NCI-H1417 (cell line): ENCODE results near the gene TCF25.
A peak's percentile ranks its signal among the peaks of the same experiment; 100 is the strongest.
"Not testable (repeated sequence)": the region's sequence is repeated elsewhere in the genome, so short reads cannot be mapped to it uniquely, and the experiment has no call there.

Experiments used
- DNase-seq, 3 experiments: peaks; one replicate each; lab custom pipeline; 2025; lab: John Stamatoyannopoulos, UW

The TCF25 gene

DNA sequence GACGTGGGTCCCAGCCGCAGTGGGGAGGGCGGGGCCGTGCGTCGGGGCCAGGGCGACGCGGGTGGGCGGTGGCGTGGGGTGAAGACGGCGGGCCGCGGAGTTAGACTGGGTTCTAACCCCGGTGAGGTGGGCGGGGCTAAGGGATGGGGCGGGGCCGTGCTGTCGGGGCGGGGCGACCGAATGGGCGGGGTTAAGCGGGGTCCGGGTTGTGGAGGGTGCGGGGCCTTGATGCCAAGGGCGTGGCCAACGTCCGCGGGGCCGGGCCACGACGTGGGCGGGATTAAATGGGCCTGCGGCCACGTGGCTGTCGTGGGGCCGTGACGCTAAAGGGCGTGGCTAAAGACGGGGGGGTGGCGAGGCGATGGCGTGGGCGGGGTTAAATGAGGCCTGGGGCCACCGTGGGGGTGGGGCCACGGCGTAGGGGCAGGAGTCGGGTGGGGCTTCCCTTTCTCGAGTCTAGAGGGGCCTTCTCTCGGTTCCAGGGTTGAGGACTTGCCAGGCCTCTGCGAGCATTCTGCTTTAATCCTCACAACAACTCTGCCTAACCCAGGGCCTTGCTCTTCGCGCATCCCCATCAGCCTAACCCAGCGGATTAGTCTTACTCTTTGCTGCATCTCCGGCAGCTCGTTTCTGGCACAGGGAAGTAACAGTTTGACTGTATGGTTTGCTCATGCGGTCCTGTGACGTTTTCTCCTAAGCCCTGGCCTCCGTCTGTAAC lies 739 bp downstream of the TCF25 start:
- DNase-seq: peak; percentile 85 to 94 (median 86)

DNA sequence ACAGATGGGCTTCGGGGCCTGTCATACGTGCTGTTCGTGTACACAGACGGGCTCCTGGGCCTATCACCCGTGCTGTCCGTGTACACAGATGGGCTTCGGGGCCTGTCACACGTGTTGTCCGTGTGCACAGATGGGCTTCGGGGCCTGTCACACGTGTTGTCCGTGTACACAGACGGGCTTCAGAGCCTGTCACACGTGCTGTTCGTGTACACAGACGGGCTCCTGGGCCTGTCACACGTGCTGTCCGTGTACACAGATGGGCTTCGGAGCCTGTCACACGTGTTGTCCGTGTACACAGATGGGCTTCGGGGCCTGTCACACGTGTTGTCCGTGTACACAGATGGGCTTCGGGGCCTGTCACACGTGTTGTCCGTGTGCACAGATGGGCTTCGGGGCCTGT lies 5.7 kb downstream of the TCF25 start:
- DNase-seq: not testable (repeated sequence)

DNA sequence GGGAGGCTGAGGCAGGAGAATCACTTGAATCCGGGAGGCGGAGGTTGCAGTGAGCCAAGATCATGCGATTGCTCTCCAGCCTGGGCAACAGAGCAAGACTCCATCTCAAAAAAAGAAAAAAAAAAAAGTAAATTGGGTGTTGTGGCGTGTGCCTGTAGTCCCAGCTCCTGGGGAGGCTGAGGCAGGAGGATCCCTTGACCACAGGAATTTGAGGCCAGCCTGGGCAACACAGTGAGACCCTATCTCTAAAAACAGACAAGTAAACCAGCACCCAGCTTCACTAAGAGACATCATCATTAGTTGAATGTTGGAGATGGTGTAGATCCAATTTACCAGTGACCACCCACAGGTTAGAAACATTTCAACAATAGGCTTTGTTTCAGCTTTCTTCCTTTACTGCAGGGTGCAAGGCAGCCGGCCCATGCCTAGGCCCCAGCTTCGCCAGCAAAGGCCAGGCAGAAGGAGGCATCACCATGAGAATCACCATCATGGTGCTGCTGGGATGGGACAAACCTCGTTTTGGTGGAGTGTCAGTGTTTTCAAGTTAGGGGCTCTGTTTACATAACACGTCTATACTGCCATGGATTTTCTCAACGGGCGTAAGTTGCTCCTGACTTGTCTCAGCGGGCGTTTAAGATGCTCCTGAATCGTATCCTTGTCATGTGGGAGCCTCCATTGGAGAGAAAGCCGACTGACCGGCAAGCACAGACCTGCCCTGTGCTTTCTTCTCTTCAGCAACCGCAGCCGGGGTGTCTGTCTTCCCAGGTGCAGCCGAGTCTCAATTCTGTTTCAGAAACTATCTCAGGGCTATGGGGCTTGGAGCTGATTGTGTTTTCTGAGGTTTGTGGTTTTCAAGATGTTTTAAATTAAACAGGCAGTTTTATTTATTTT lies 7.3 kb downstream of the TCF25 start:
- DNase-seq: peak in 1 of 3 experiments; percentile 75

DNA sequence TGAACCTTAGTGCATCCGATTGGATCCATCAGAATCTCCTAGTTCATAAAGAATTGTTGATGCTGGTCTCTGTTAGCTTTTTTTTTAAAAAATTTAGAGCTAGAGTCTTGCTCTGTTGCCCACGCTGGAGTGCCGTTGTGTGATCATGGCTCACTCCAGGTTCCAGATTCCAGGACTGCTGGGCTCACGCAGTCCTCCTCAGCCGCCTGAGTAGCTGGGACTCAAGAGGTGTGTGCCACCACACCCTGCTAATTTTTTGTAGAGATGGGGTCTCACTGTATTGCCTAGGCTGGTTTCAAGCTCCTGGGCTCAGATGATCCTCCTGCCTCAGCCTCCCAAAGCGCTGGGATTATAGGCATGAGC lies 8.0 kb downstream of the TCF25 start:
- peak in 1 of 3 experiments; percentile 58 for DNase-seq

DNA sequence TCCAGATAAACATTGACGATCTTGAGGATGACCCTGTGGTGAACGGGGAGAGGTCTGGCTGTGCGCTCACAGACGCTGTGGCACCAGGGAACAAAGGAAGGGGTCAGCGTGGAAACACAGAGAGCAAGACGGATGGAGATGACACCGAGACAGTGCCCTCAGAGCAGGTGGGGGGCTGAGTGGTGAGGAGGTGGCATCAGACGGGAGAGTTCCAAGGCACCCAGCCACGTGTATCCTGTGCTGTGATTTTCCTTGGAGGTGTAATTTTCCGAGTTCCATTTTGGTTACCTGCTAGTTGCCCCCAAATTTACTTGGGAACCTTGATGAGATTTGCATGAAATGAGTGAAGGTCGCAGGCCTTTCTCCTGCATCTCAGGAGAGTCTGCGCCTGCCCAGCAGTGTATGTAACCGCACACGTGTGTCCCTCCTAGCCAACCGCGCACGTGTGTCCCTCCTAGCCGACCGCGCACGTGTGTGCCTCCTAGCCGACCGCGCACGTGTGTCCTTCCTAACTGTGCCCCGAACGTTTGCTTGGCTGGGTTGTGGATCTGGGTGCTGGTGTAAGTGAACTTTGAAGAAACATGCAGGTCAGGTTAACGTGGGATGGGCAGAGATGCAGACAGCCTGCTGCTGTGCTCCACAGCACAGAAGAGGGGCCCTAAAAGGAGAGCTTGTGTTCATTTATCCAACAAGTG lies 10.1 kb downstream of the TCF25 start:
- no peak for DNase-seq

DNA sequence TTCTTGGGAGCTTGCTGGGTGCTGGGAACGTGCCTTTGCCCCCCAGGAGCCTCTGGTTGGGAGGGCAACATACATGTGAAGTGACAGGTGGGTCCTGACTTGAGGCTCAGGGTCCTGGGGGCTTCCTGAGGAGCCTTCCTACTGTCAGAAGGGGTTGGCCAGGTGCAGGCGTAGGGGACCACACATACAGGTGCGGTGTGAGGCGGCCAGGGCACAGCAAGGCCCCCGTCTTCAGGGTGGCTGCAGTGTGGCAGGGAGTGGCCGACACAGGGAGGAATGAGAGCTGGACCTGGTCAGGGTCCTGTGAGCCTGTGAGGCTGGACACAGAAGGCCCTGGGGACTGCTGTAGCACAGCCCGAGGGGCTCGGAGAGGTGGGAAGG lies 10.6 kb downstream of the TCF25 start:
- no peak for DNase-seq

DNA sequence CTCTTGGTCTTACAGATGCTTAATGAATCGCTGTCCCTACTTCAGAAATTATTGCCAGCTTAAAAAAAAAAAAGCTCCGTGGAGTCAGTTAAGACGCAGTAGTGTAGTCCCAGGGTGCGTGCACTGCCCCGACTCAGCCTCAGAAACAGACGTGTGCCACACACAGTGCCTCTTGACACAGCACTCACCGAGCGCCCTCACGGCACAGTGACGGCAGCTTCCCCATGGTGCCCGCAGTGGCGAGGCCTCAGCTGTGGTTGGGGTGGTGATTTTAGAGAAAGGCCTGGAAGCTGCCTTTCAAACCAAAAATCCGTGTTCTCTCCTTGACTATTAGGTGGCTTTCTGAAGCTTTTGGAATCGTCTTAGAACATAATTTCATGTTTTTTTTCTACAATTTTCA lies 13.9 kb downstream of the TCF25 start:
- DNase-seq: no peak

DNA sequence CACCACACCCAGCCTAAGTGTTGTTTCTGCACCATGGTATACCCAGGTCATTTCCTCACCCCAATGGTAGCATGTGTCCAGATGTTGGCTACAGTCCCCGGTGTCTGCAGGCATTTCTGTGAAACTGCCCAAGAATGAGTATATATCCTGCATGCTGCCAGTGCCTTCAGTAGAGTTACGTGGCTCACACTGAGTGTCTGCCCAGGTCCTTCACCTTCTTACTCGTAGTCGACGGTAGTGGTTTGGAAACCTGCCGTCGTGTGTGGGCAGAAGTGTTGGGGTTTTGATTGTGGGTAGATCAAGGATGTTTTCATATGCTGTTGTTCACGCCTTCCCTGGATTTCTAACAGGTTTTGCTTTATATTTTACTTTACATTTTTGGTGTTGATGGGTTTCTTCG lies 16.8 kb downstream of the TCF25 start:
- DNase-seq: no peak

DNA sequence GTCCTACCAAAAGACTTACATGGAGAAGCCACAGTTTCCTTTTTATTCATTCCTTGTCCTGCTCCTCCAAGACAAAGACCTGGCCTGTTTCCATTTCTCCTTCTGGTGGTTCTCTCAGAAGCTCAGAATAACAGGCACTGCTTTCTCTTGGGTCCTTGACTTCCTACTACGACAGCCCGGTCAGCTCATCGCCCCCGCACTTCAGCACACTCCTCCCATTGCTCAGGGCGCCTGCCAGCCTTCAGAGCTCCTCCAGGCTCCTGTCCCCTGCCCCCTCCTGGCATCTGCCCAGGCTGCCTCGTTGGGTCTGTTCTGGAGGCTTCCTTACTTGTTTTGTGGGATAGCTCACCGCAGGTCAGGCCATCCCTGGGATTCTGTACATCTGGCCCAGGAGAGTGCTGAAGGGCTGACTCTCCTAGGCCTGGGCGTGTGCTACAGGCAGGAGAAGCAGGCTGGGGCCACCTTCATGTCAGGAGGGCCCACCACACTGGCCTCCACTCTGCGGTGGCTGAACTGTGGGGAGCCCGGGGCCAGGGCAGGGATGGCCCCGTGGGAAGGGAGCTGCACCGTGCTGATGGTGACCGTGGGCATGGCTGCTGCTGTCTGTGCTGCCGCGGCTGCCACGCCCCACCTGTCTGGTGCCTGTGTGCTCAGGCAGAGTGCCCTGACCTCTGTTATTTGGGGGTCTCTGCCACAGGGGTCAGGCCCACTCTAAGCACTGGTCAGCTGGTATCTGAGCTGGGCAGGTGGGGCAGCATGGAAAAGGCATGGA lies 17.7 kb downstream of the TCF25 start:
- DNase-seq: no peak

DNA sequence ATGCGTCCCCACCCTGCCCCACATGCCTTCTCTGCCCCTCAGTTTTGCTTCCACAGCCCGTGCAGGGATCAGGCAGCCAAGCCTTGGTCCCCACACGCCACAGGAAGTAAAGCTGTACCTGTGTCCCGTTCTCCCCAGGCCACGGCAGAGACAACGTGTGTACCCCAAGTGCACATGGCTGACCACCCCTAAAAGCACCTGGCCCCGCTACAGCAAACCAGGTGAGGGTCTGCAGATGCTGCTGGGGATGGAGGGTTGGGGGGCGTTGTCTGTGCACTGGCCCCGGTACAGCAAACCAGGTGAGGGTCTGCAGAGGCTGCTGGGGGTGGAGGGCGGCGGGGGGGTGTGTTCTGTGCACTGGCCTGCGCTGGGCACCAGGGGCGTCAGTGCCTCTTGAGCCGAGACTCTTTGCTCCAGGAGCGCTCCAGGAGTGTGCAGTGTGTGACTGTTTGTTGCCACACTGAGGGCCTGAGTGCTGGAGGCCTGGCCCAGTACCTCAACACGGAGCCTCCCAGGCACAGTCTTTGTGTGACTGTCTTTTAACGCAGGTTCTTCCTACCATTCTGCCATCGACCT lies 18.8 kb downstream of the TCF25 start:
- DNase-seq: no peak

DNA sequence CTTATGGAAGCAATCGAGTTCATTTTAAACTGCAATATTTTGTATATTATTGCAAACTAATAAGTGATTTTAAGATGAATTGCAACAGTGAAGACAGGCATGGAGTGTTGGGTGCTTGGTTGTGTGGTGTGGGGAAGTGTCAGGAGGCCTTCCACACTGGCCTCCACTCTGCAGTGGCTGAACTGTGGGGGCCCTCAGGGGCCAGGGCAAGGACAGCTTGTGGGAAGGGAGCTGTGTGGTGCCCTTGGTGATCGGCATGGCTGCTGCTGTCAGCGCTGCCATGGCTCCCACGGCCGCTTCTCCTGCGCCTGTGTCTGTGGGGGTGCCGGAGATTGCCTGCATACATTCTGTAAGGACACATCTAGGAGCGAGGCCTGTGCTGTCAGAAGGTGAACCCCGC lies 19.2 kb downstream of the TCF25 start:
- DNase-seq: no peak

DNA sequence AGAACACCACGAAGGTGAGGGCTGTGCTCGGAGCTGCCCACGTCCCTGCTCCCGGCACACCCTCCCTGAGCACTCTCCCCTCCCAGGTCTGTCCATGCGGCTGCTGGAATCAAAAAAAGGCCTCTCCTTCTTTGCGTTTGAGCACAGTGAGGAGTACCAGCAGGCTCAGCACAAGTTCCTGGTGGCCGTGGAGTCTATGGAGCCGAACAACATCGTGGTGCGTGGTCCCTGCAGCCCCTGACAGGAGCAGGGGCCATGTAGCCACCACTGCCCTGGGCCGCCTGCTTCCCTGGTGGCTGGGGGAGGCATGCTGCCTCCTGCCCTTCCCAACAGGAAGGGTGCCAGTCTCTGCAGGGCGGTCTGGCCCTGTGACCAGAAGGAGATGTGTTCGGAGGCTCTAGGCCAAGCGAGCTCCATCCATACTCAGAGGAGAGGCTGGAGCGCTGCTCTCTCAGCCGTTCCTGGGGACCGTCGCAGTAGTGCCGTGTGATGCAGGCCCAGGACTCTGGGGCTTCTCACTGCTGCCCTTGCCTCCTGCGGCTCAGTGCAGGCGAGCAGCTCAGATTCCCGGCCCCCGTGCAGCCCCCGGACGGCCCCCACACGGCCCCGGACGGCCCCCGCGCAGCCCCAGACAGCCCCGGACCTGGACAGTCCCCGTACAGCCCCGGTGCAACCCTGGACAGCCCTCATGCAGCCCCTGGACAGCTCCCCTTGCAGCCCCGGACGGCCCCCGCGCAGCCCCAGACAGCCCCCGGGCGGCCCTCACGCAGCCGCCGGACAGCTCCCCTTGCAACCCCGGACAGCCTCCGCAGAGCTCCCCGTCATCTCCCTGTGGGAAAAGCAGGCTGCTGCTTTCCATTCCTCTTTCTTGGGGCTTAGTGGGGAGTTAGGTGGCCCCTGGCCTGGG lies 20.5 kb downstream of the TCF25 start:
- no peak for DNase-seq

DNA sequence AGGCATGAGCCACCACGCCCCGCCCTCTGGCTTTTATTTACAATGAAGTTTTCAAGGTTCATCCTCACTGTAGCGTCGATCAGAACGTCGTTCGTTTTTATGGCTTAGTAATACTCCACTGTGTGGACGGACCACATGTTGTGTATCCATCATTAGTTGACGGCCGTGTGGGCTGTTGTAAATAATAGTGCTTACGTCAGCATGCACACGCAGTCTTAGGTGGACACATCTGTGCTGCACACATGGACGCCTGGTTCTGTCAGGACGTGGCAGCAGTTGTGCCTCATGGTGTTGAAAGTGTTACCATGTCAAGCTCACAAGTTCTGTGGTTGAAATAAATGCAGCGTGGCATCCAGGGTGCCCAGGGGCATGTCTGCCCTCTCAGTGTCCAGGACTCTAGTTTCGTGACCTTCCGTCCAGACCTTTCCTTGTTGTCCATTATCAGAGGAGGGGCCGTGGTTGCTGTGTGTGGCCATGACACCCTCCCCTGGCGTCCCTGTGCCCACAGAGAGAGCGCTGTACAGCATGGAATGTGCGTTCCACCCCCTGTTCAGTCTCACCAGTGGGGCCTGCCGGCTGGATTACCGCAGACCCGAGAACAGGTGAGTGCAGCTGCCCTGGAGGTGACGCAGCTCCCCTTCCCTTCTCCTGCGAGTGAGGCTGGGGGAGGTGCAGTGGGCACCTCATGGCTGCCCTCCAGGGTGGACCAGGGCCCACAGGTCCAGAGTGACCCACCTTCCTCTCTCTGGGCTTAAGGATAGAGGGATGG lies 22.3 kb downstream of the TCF25 start:
- no peak for DNase-seq

DNA sequence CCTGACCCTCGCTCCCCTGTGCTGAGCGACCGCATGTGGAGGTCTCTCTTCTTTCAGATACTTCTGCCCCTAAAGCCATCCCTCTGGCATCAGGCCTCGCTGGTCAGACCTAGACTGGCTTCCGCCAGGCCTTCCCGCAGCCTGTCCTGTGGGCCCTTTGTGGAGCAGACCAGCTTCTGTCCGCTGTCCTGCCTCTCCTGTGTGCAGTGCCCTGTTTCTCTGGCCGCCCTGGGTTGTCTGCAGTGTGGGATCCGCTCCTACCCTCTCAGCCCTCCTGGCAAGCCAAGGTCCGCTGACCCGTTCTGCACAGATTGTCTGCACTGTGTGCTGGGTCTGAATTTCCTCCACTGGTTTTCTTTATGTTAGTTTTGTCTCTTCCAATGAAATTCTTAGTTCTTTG lies 23.8 kb downstream of the TCF25 start:
- no peak for DNase-seq

DNA sequence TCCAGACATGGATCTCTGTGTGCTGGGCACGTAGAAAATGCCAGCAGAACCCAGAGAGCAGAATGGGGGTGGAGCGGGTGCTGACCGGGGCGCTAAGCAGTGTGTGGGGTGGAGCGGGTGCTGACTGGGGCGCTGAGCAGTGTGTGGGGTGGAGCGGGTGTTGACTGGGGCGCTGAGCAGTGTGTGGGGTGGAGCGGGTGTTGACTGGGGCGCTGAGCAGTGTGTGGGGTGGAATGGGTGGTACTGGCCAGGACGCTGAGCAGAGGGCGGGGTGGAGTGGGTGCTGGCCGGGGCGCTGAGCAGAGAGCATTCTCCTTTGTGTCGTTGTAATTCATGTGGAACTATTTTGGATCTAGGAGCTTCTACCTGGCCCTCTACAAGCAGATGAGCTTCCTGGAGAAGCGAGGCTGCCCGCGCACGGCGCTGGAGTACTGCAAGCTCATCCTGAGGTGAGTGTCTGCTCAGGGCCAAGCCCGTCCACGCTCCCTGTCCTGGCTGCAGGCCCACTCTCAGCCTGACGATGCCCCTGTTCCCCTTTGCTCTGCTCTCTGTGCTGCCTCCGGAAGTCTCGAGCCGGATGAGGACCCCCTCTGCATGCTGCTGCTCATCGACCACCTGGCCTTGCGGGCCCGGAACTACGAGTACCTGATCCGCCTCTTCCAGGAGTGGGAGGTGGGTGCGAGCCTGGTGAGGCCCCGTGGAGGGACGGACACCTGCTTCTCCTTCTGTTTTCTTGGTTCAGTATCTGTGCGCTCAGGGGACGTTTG lies 25.0 kb downstream of the TCF25 start:
- DNase-seq: no peak

DNA sequence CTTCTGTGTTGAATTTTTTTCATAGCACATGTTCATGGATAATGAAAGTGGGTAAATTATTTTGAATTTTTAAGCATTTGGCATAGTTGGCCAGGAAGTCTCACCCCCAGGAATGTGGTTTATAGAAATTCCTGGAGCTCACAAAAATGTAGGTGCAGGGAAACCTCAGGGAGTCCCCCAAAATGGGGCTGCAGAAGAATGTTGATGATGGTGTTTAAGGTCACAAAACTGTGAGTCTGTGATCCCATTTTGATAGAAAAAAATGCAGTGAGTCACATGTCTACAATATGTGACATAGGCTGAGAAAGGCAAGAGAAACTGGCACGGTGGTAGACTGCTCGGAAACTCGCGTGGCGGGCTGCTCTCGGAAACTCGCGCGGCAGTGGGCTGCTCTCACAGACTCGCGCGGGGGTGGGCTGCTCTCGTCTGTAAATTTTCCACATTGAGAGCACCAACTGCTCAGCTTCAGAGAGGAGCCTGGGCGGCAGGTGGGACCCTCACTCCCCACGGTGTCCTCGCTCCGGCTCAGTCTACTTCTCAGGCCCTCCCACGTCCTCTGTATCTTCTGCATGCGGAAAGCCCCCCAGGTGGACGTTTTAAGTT lies 26.6 kb downstream of the TCF25 start:
- no peak for DNase-seq

DNA sequence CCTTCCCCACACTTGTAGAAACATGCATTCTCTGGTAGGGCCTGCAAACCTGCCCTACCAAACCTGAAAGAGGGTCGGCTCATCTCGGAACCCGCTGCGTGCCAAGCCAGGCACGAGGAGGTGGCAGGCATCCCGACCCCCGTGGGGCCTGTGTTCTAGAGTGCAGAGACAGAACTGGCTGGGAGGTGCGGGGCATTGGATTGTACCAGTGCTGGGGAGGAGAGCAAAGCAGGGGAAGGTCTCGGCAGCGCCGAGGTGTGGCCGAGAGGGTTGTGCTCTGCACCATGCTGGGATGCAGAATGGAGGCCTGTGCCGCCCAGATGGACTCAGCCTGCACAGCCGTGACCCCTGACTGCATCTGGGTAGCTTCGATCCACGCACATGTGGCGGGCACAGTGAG lies 27.5 kb downstream of the TCF25 start:
- no peak for DNase-seq

DNA sequence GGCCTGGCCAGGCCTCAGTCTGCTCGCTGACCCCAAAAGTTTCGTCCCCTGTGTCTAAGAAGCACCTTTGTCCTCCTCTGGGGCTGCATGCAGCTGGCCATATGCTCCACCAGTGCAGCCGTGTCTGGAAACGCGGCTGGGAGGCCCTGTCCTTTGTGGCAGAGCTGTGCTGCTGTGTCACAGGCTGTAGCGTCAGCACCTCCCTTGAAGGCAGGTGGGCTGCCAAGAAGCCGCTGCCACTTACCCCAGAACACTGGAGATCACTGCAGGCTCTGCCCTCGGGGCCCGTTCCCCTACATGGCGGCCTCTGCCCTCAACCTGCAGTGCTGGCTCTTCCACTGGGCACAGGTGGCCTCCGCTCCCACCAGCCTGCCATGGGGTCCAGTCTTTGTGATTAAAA lies 29.6 kb downstream of the TCF25 start:
- DNase-seq: no peak
